Head of caudate nucleus (tissue), 42 donors: ENCODE results near the gene BANP.
"Not testable (repeated sequence)": the region's sequence is repeated elsewhere in the genome, so short reads cannot be mapped to it uniquely, and the experiment has no call there.

Experiments
- DNase-seq, 42 donors: peaks; one replicate each; pipeline versions ENCODE4 v3.0.0 to v3.0.0-alpha.2; 2020 to 2021; ENCODE audit warnings: mixed read lengths in 7 of 42
- intact Hi-C: fragments of 100-400 bp; cut with DNase I; formaldehyde crosslinking; loops from one replicate; pipeline ENCODE4 v1.15.0; 2022

BANP gene

DNA sequence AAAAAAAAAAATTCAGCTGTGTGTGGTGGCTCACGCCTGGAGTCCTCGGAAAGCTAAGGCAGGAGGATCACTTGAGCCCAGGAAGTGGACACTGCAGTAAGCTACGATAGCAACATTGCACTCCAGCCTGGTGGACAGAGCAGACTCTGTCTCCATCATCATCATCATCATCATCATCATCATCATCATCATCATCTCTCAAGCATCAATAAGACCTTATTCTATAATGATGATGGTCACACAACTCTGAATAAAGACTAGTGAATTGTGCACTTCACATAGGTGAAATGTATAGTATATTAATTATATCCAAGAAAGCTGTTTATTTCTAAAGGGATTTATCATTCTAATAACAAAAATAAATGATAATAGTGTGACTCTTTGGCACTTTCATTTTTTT is 143.7 kb downstream of the BANP start:
- DNase-seq, intact Hi-C loops: not testable (repeated sequence)

DNA sequence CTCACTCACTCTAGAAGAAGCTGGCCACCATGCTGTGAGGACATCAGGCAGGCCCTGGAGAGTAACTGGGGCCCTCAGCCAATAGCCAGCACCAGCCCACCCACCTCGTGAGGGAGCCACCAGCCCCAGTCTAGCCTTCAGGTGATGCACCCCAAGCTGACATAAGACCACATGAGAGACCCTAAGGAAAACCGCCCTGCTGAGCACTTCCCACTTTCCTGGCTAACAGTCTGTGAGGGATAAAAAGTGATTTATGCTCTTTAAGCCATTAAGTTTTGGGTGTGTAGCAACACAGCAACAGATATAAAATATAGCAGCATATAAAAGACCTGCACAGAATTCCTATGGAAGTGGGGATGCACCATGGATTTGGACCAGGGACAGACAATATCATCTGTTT is 145.4 kb downstream of the BANP start:
- intact Hi-C loops, DNase-seq: not testable (repeated sequence)

DNA sequence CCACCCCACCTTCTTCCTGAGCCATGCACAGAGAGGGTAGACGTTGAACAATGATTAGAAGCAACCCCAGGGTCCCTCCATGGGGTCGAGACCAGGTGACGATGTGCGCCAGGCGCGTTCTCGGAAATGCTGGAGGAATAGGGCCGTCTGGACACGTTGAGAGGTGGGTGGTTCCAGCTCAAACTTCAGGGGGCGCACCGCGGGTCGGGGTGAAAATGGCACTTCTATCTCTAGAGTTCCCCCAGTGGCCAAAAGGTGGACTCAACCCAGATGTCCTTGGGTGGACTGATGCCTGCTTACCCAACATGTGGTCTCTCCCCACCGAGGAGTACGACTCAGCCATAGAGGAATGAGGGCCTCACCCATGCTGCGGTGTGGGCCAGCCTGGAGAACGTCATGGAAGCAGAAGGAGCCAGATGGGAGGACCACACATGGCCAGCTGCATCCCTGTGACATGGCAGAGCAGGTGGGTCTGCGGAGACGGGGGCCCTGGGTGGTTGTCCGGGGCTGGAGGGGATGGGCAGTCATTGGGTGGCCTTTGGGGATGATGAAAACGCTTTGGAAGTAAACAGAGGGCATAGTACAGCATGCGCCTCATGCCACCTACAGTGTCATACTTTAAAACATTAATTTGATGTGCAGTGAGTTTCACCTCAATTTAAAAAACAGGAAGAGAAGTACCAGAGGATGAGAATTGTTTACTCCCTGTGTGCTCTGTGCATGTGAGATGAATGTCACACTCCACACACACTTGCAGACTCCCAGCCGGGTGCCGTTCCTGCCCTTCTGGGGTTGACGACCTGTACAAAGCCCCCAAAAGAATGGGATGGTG is 147.7 kb downstream of the BANP start:
- DNase-seq, intact Hi-C loops: not testable (repeated sequence)

- intact Hi-C loops, result no loop called here
- no peak for DNase-seq
Measured at GRCh38 chr16:88099563-88099890, 148.3 kb downstream of the BANP start.

GRCh38 chr16:88099956-88100355 is 148.7 kb downstream of the BANP start:
- intact Hi-C loops, DNase-seq: not testable (repeated sequence)

- intact Hi-C loops, DNase-seq: not testable (repeated sequence)
Measured at GRCh38 chr16:88100801-88101622, 149.8 kb downstream of the BANP start.

DNA sequence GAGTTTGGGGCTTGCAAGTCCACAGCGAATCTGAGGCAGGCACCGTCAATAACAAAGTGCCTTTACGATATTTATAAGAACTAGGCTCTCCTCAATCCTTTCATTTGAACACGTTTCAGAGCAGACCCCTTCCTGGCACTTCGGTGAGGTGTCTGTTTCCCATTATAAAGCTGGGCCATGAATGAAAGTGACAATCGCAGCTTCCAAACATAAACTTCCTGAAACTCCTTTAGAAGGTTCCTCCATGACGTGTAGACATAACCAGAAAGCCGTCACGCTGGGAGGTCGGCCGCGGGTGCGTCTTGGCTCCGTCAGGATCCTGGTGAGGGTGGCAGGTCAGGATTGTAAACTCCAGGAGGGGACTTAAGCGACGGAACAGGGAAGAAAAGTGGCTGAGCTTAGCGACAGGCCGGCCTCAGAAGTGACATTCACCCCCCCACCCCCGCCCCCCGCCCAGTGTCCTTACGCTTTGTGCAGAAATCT is 150.4 kb downstream of the BANP start:
- DNase-seq, intact Hi-C loops: not testable (repeated sequence)

DNA sequence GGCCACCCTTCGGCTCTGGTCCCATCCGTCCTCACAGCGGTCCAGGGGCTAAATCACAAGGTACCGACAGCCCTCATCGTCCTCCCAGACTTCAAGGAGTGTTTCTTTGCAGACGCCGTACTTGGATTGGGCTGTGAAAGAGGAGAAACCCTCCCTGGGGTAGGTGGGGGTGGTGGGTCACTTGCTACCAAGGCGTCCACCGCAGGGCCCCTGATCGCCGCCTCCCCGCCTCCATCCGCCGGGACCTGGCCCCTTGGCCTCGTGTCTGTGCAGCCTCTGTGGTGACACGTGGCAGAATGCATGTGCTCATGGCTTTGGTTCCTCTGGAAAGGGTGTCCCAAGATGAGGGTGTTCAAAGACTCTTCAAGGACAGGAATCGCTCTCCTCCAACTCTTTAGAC is 151.4 kb downstream of the BANP start:
- no peak for DNase-seq
- intact Hi-C loops, result no loop called here

GRCh38 chr16:88103011-88103410 is 151.8 kb downstream of the BANP start:
- intact Hi-C loops, result no loop called here
- DNase-seq, result no peak

DNA sequence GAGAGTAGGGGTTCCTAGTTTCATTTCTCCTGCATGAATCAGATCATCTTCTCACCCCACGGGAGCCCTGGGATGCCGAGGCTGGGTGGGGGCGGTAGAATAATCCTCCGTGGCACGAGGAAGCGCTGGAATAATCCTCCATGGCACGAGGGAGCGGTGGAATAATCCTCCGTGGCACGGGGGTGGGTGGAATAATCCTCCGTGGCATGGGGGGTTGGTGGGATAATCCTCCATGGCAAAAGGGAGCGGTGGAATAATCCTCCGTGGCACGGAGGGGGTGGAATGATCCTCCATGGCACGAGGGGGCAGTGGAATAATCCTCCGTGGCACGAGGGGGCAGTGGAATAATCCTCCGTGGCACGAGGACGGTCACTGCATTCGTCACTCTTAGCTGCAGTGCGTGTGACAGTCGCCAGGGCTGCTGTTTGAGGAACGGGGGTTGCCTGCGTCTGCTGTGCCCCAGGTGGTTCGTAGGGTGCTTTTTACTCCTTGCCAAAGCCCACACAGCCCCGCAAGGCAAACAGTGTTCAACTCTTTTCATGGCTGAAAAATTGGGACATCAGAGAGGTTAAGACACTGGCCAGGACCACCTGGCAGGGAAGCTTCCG is 152.5 kb downstream of the BANP start:
- no peak for DNase-seq
- intact Hi-C loops, result no loop called here

- intact Hi-C loops, DNase-seq: not testable (repeated sequence)
Measured at GRCh38 chr16:88104363-88104762, 153.1 kb downstream of the BANP start.

DNA sequence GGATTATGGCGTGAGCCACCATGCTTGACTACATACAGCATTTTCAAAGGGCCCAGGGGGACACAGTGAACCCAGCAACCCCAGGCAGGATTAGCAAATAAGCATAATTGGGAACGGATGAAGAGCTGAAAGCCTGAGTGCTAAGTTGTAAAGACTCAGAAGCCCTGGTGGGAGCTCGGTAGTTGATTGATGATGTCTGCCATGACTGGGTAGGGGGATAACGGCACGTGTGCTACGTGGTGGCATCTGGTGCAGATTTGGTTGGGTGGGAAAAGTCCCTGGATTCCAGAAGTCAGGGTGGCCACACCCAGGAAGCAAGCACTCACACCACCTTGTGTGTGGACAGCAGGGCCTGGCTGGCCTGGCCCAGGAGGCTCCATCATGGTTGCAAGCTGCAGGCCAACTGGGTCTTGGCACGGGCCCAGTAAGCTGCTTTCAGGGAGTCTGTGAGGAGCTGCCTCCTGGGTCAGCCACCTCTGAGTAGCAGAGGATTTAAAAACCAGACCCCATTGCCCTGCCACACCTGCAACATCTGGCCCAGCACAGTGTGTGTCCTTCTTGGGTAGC is 154.4 kb downstream of the BANP start:
- intact Hi-C loops, DNase-seq: not testable (repeated sequence)

GRCh38 chr16:88106566-88106965 is 155.3 kb downstream of the BANP start:
- intact Hi-C loops, DNase-seq: not testable (repeated sequence)

GRCh38 chr16:88108762-88109161 is 157.5 kb downstream of the BANP start:
- intact Hi-C loops, result no loop called here
- DNase-seq, result no peak

- DNase-seq, intact Hi-C loops: not testable (repeated sequence)
Measured at GRCh38 chr16:88109726-88110621, 158.7 kb downstream of the BANP start.

DNA sequence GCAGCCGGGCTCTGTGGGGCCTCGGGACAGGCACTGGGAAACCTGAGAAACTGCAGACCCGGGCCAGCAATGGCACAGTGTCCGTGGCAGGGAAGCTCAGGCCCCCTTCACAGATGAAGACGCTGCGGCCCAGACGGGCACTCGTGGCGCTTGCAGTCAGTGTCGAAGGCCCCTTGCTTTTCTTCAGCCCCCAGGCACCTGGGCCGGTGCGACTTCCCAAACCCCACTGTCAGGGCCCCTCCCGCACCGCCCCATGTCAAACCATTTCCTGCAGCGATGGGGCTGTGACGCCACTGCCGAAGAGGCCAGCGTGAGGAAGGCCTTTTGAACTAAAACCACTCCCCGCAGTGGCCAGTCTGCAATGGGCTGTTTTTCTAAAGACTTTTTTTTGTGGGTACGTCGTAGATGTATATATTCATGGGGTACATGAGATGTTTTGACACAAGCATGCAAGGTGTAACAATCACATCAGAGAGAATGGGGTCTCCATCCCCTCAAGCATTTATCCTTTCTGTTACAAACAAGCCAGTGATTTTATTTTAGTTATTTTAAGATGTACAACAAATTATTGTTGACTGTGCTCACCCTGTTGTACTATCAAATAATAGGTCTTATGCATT is 159.8 kb downstream of the BANP start:
- intact Hi-C loops, result not testable (repeated sequence)

GRCh38 chr16:88111976-88112375 is 160.7 kb downstream of the BANP start:
- DNase-seq, intact Hi-C loops: not testable (repeated sequence)

More for the DNA sequence above, 159.8 kb downstream of the BANP start:
- not testable (repeated sequence) for DNase-seq

DNA sequence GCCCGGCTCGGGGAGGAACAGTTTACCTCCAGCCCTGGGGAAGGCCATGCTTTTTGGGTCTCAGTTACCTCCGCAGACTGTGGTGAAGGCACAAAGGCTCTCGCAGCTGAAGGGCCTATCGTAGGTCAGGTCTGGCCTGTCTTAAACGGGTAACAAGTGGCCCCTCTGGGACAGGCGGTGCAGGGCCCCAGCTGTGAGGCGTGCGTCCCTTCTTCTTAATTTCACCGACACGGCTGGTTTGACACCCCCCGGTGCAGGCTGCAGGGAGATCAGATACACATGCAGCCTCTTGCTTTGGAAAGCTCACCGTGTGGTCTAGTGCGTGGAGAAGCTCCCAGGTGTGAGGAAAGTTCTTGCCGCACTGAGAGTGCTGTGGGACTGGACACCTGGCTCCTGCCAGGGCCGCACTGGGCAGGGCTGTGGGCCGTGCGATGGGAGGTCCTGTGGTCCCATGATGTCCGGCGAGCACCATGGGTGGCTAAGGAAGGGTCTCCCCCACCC is 162.4 kb downstream of the BANP start:
- intact Hi-C loops, result no loop called here
- DNase-seq, result no peak
